SK-N-SH treated with all-trans-retinoic acid at 6 μM for 48 hours (cell line): ENCODE measurements around the gene GAMT.

Experiments used
- ATAC-seq: fragments of 200-7000 bp; cut with Tn5 transposase; 3 replicates; pipeline ENCODE4 v1.9.1; 2020; ENCODE audit warnings: mild to moderate bottlenecking, moderate library complexity
- ARNTL ChIP-seq: fragments of 450-650 bp; formaldehyde crosslinking; IDR thresholded peaks from 2 replicates; pipeline ENCODE4 v1.5.0; 2020; ENCODE audit warnings: low read depth, mild to moderate bottlenecking, moderate library complexity, borderline replicate concordance
- BACH2 ChIP-seq: fragments of 250-450 bp; sonication (Bioruptor Pico); IDR thresholded peaks from 2 replicates; pipeline ENCODE4 v1.9.0; 2021; ENCODE audit warnings: mild to moderate bottlenecking, borderline replicate concordance
- CSDC2 ChIP-seq: fragments of 250-450 bp; sonication (Bioruptor Pico); IDR thresholded peaks from 2 replicates; pipeline ENCODE4 v1.5.0; 2020; ENCODE audit warnings: mild to moderate bottlenecking, moderate library complexity
- CSRNP3 ChIP-seq: fragments of 250-450 bp; sonication (Bioruptor Pico); IDR thresholded peaks from 2 replicates; pipeline ENCODE4 v1.5.1; 2021; ENCODE audit warnings: mild to moderate bottlenecking, moderate library complexity
- ESRRG ChIP-seq: fragments of 250-450 bp; sonication (Bioruptor Pico); IDR thresholded peaks from 2 replicates; pipeline ENCODE4 v1.6.1; 2021; ENCODE audit warnings: mild to moderate bottlenecking
- GLIS3 ChIP-seq: fragments of 250-450 bp; sonication (Bioruptor Pico); IDR thresholded peaks from 2 replicates; pipeline ENCODE4 v1.5.0; 2020; ENCODE audit warnings: mild to moderate bottlenecking, moderate library complexity
- ISL1 ChIP-seq: fragments of 250-450 bp; sonication (Bioruptor Pico); IDR thresholded peaks from 2 replicates; pipeline ENCODE4 v2.1.2; 2022; ENCODE audit warnings: mild to moderate bottlenecking, moderate library complexity
- OSR1 ChIP-seq: fragments of 250-450 bp; sonication (Bioruptor Pico); IDR thresholded peaks from 2 replicates; pipeline ENCODE4 v1.8.0; 2022; ENCODE audit warnings: moderate library complexity, mild to moderate bottlenecking, inconsistent platforms
- POU6F1 ChIP-seq: fragments of 250-450 bp; sonication (Bioruptor Pico); IDR thresholded peaks from 2 replicates; pipeline ENCODE4 v1.8.0; 2021; ENCODE audit warnings: low read depth, mild to moderate bottlenecking, moderate library complexity, borderline replicate concordance
- PPARA ChIP-seq: fragments of 250-450 bp; sonication (Bioruptor Pico); IDR thresholded peaks from 2 replicates; pipeline ENCODE4 v1.5.0; 2020; ENCODE audit warnings: mild to moderate bottlenecking, borderline replicate concordance
- RARB ChIP-seq: fragments of 250-450 bp; sonication (Bioruptor Pico); IDR thresholded peaks from 2 replicates; pipeline ENCODE4 v1.8.0; 2021; ENCODE audit warnings: mild to moderate bottlenecking, moderate library complexity
- SNAI2 ChIP-seq: fragments of 250-450 bp; sonication (Bioruptor Pico); IDR thresholded peaks from 2 replicates; pipeline ENCODE4 v1.5.0; 2020; ENCODE audit warnings: mild to moderate bottlenecking, moderate library complexity
- TCF4 ChIP-seq: fragments of 250-450 bp; sonication (Bioruptor Pico); IDR thresholded peaks from 2 replicates; pipeline ENCODE4 v1.8.0; 2021; ENCODE audit warnings: mild to moderate bottlenecking, moderate library complexity, borderline replicate concordance
- TOX ChIP-seq: fragments of 250-450 bp; sonication (Bioruptor Pico); IDR thresholded peaks from 2 replicates; pipeline ENCODE4 v1.8.0; 2021; ENCODE audit warnings: mild to moderate bottlenecking, moderate library complexity, borderline replicate concordance
- TSHZ2 ChIP-seq: fragments of 250-450 bp; sonication (Bioruptor Pico); IDR thresholded peaks from 2 replicates; pipeline ENCODE4 v1.5.0; 2020; ENCODE audit warnings: mild to moderate bottlenecking, moderate library complexity
- ZC3H10 ChIP-seq: fragments of 250-450 bp; sonication (Bioruptor Pico); IDR thresholded peaks from 2 replicates; pipeline ENCODE4 v1.5.1; 2021; ENCODE audit warnings: mild to moderate bottlenecking, moderate library complexity
- ZFP3 ChIP-seq: fragments of 250-450 bp; sonication (Bioruptor Pico); IDR thresholded peaks from 2 replicates; pipeline ENCODE4 v1.5.0; 2020; ENCODE audit warnings: mild to moderate bottlenecking, moderate library complexity
- ZFP30 ChIP-seq: fragments of 450-650 bp; formaldehyde crosslinking; IDR thresholded peaks from 2 replicates; pipeline ENCODE4 v1.5.0; 2022; ENCODE audit warnings: mild to moderate bottlenecking, moderate library complexity
- ZNF565 ChIP-seq: fragments of 450-650 bp; formaldehyde crosslinking; conservative IDR thresholded peaks from 2 replicates; pipeline ENCODE4 v1.5.0; 2020; ENCODE audit warnings: low read depth, mild to moderate bottlenecking, moderate library complexity
- ZNF70 ChIP-seq: fragments of 450-650 bp; formaldehyde crosslinking; IDR thresholded peaks from 2 replicates; pipeline ENCODE4 v1.5.0; 2020; ENCODE audit warnings: mild to moderate bottlenecking, moderate library complexity
- TF ChIP-seq, protein P1 (sequence below): fragments of 250-450 bp; sonication (Bioruptor Pico); IDR thresholded peaks from 2 replicates; pipeline ENCODE4 v1.5.1; 2020; ENCODE audit warnings: low read depth, mild to moderate bottlenecking, moderate library complexity
- TF ChIP-seq, protein P2 (sequence below): fragments of 250-450 bp; sonication (Bioruptor Pico); IDR thresholded peaks from 2 replicates; pipeline ENCODE4 v1.8.0; 2020; ENCODE audit warnings: mild to moderate bottlenecking, moderate library complexity, borderline replicate concordance

The GAMT gene

DNA sequence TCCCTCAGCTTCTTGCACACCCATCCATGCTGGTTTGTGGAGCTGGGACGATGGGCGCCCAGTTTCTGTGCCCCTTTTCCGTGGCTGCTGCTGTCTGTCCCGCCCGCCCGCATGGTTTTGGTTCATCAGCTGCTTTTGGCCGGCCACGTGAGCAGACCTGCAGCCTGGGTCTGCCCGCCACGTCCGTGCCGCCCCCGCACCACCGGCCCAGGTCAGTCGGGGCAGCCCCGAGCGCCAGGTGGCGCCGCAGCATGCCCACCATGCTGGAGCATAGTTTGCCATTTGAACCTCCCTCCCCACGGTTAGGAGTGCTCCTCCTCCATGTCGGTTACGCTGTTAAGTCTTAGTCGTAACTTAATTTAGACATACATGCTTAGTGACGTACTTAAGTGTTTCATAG is 21.6 kb upstream of the GAMT start:
- no peak for ATAC-seq
- TF ChIP-seq ZNF565 (CRISPR knock-in tag) (no peak), RARB (CRISPR knock-in tag) (no peak), BACH2 (CRISPR knock-in tag) (no peak), OSR1 (CRISPR knock-in tag) (no peak), TOX (CRISPR knock-in tag) (no peak), TCF4 (CRISPR knock-in tag) (no peak), ARNTL (CRISPR knock-in tag) (no peak), CSRNP3 (CRISPR knock-in tag) (no peak), GLIS3 (no peak), TSHZ2 (CRISPR knock-in tag) (no peak), ZFP3 (CRISPR knock-in tag) (no peak), SNAI2 (no peak), POU6F1 (CRISPR knock-in tag) (no peak), ISL1 (no peak), ESRRG (no peak), CSDC2 (CRISPR knock-in tag) (no peak), ZFP30 (CRISPR knock-in tag) (no peak), ZNF70 (CRISPR knock-in tag) (no peak), ZC3H10 (no peak), PPARA (CRISPR knock-in tag) (no peak)

DNA sequence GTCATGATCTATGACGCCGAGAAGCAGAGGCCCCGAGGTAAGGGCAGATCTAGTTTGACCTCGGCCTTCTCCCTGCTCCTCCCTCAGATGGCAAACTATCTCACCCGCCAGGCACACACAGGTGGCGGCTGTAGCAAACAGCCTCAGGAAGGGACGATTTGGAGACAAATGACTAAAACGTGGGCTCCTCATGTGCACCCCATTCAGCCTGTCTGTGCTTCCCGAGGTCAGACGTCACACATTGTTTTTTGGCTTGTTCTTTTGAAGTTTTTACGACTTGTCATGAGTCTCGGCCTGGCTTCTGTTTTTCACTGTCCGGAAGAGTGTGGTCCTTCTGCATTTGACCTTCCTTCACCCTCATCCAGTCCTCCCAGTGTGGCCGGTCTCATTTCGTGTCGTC is 21.0 kb upstream of the GAMT start:
- no peak for ATAC-seq
- TF ChIP-seq ISL1 = no peak
- TF ChIP-seq POU6F1 (CRISPR knock-in tag) = no peak
- TF ChIP-seq ZFP30 (CRISPR knock-in tag) = no peak
- no peak for TF ChIP-seq RARB (CRISPR knock-in tag)
- TF ChIP-seq OSR1 (CRISPR knock-in tag) = no peak
- TF ChIP-seq TSHZ2 (CRISPR knock-in tag) = no peak
- TF ChIP-seq, protein P1, sequence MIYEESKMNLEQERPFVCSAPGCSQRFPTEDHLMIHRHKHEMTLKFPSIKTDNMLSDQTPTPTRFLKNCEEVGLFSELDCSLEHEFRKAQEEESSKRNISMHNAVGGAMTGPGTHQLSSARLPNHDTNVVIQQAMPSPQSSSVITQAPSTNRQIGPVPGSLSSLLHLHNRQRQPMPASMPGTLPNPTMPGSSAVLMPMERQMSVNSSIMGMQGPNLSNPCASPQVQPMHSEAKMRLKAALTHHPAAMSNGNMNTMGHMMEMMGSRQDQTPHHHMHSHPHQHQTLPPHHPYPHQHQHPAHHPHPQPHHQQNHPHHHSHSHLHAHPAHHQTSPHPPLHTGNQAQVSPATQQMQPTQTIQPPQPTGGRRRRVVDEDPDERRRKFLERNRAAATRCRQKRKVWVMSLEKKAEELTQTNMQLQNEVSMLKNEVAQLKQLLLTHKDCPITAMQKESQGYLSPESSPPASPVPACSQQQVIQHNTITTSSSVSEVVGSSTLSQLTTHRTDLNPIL (CRISPR knock-in tag) = no peak
- no peak for TF ChIP-seq TOX (CRISPR knock-in tag)
- TF ChIP-seq, protein P2, sequence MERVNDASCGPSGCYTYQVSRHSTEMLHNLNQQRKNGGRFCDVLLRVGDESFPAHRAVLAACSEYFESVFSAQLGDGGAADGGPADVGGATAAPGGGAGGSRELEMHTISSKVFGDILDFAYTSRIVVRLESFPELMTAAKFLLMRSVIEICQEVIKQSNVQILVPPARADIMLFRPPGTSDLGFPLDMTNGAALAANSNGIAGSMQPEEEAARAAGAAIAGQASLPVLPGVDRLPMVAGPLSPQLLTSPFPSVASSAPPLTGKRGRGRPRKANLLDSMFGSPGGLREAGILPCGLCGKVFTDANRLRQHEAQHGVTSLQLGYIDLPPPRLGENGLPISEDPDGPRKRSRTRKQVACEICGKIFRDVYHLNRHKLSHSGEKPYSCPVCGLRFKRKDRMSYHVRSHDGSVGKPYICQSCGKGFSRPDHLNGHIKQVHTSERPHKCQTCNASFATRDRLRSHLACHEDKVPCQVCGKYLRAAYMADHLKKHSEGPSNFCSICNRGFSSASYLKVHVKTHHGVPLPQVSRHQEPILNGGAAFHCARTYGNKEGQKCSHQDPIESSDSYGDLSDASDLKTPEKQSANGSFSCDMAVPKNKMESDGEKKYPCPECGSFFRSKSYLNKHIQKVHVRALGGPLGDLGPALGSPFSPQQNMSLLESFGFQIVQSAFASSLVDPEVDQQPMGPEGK = no peak
- no peak for TF ChIP-seq TCF4 (CRISPR knock-in tag)
- TF ChIP-seq, all 23 proteins: peak for 0
